A375 (cell line): Measurements from ENCODE around the gene BMP8A. TPM values are rescaled to one million over a fixed set of nuclear protein-coding genes. Genes with fewer than 3 reads are reported as not detected.
A peak's percentile ranks its signal among the peaks of the same experiment; 100 is the strongest.

ENCODE experiments used
- small RNA-seq: library from RNA; depleted of rRNA; stranded (forward); fragments of <200 nt; gene quantifications from one replicate; pipeline ENCODE3, GENCODE V24; 2014
- total RNA-seq: library from RNA; depleted of rRNA; stranded (reverse); fragments of >200 nt; shearing (Covaris generic); gene quantifications from 2 replicates; pipeline ENCODE4 v1.2.3, GENCODE V29; 2014; rRNA removed

Gene BMP8A
- total RNA-seq: 1.3 and 1.6 TPM in 2 replicates

GRCh38 chr1:39491146-39491921, at the start of gene BMP8A:
BMP8A (plus strand) TSS chr1:39491636; CDS start chr1:39491992, 356 bp downstream.

Small RNAs within 50 kb of the gene (small RNA-seq; reads per million reads assigned to genes)
- gene SNORA55: 1.1 reads per million, percentile 58 among the genes with 10 or more reads in this experiment

Other genes with a start within 250 kb of the BMP8A start
- 243 and 265 TPM in 2 replicates for gene PABPC4, start 85.2 kb downstream of the BMP8A start, total RNA-seq
- not detected in 2 replicates for gene HEYL, start 148.0 kb downstream of the BMP8A start, total RNA-seq
- gene NT5C1A, start 180.5 kb downstream of the BMP8A start, total RNA-seq: 0.34 and 1.2 TPM in 2 replicates
- 0.11 and 0.19 TPM in 2 replicates for gene HPCAL4, start 199.8 kb downstream of the BMP8A start, total RNA-seq
- gene PPIE, start 247.2 kb downstream of the BMP8A start, total RNA-seq: 57.7 and 64.2 TPM in 2 replicates